ENCODE results near the gene ARID3C.

The ARID3C gene

DNA sequence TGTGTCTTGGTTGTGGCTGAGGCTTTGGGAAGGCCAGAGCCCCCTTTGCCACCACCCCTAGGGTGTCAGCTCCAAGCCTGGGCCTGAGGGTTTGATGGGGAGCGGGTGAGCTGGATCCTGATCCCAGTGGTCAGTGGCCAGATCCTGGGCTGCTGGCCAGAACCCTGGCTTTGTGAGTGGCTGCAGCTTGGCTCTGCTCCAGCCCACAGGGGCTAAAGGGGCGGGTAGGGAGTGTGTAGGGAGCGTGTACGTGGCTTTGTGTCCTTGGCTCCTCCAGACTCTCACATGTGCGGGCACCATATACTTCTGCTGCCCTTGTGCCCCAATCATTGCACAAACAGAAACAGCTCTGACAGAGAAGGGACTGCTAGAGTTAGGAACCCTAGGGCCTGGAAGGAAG is 21.9 kb upstream of the ARID3C start:
- H3K27me3 ChIP-seq (replicated peaks): no peaks in the 10 kb centered on the region
- no peak overlapping the region for H3K4me3 ChIP-seq (ENCODE audit: low read depth, low read length)
- no peak overlapping the region for H3K27ac ChIP-seq
- in situ Hi-C loops (cut with HindIII; ENCODE audit: low pct_ligation_motif_present, low sequenced_read_pairs): no loop called here
- no peak for DNase-seq
- TF ChIP-seq, protein P1, sequence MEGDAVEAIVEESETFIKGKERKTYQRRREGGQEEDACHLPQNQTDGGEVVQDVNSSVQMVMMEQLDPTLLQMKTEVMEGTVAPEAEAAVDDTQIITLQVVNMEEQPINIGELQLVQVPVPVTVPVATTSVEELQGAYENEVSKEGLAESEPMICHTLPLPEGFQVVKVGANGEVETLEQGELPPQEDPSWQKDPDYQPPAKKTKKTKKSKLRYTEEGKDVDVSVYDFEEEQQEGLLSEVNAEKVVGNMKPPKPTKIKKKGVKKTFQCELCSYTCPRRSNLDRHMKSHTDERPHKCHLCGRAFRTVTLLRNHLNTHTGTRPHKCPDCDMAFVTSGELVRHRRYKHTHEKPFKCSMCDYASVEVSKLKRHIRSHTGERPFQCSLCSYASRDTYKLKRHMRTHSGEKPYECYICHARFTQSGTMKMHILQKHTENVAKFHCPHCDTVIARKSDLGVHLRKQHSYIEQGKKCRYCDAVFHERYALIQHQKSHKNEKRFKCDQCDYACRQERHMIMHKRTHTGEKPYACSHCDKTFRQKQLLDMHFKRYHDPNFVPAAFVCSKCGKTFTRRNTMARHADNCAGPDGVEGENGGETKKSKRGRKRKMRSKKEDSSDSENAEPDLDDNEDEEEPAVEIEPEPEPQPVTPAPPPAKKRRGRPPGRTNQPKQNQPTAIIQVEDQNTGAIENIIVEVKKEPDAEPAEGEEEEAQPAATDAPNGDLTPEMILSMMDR (IDR thresholded peaks at IDR 0.05; ENCODE audit: low read depth, low read length, missing control alignments): no peak
- peaks cover 10% of the 10 kb centered on the region for H3K36me3 ChIP-seq (replicated peaks)

DNA sequence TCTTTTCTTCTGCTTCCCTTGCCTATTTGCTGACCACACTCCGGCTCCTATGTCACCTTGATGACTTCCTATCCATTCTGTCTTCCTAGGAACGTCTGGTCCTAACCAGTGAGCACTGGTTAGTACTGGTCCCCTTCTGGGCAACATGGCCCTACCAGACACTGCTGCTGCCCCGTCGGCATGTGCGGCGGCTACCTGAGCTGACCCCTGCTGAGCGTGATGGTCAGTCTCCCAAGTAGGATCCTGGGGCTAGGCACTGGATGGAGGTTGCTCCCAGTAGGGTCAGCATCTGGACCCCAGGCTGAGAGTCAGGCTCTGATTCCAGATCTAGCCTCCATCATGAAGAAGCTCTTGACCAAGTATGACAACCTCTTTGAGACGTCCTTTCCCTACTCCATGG is 19.8 kb upstream of the ARID3C start:
- in situ Hi-C loops (cut with HindIII; ENCODE audit: low pct_ligation_motif_present, low sequenced_read_pairs): no loop called here
- H3K4me3 ChIP-seq (ENCODE audit: low read depth, low read length): no peak overlapping the region
- H3K27ac ChIP-seq: no peak overlapping the region
- no peak for DNase-seq
- H3K27me3 ChIP-seq (replicated peaks): no peaks in the 10 kb centered on the region
- H3K36me3 ChIP-seq (replicated peaks): peaks cover 10% of the 10 kb centered on the region
- TF ChIP-seq, protein P1 (IDR thresholded peaks at IDR 0.05; ENCODE audit: low read depth, low read length, missing control alignments): no peak

DNA sequence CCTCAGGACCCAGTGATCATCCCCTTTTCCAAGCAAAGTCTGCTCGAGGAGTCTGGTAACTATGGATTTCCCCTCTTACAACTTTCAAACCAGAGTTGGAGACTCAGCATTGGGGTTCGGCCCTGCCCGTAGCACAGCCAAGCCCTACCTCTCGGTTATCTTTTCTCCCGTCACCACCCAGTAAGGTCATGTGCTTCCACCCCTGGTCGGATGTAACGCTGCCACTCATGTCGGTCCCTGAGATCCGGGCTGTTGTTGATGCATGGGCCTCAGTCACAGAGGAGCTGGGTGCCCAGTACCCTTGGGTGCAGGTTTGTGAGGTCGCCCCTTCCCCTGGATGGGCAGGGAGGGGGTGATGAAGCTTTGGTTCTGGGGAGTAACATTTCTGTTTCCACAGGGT is 18.8 kb upstream of the ARID3C start:
- H3K27me3 ChIP-seq (replicated peaks): no peaks in the 10 kb centered on the region
- no peak overlapping the region for H3K27ac ChIP-seq
- in situ Hi-C loops (cut with HindIII; ENCODE audit: low pct_ligation_motif_present, low sequenced_read_pairs): no loop called here
- peaks cover 10% of the 10 kb centered on the region for H3K36me3 ChIP-seq (replicated peaks)
- DNase-seq: no peak
- TF ChIP-seq, protein P1 (IDR thresholded peaks at IDR 0.05; ENCODE audit: low read depth, low read length, missing control alignments): no peak
- H3K4me3 ChIP-seq (ENCODE audit: low read depth, low read length): peak overlapping the region; percentile 67

DNA sequence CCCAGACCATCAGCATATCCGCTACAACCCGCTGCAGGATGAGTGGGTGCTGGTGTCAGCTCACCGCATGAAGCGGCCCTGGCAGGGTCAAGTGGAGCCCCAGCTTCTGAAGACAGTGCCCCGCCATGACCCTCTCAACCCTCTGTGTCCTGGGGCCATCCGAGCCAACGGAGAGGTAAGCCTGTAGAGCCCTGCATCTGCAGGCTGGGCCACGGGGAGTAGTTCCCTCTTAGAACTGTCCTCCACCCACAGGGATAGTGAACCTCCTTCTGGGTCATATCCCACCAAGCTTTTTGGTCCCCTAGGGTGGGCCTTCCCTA is 18.2 kb upstream of the ARID3C start:
- in situ Hi-C loops (cut with HindIII; ENCODE audit: low pct_ligation_motif_present, low sequenced_read_pairs): no loop called here
- H3K4me3 ChIP-seq (ENCODE audit: low read depth, low read length): peak overlapping the region; percentile 67
- TF ChIP-seq, protein P1 (IDR thresholded peaks at IDR 0.05; ENCODE audit: low read depth, low read length, missing control alignments): no peak
- H3K36me3 ChIP-seq (replicated peaks): peaks cover 10% of the 10 kb centered on the region
- H3K27ac ChIP-seq: no peak overlapping the region
- H3K27me3 ChIP-seq (replicated peaks): no peaks in the 10 kb centered on the region
- DNase-seq: no peak

DNA sequence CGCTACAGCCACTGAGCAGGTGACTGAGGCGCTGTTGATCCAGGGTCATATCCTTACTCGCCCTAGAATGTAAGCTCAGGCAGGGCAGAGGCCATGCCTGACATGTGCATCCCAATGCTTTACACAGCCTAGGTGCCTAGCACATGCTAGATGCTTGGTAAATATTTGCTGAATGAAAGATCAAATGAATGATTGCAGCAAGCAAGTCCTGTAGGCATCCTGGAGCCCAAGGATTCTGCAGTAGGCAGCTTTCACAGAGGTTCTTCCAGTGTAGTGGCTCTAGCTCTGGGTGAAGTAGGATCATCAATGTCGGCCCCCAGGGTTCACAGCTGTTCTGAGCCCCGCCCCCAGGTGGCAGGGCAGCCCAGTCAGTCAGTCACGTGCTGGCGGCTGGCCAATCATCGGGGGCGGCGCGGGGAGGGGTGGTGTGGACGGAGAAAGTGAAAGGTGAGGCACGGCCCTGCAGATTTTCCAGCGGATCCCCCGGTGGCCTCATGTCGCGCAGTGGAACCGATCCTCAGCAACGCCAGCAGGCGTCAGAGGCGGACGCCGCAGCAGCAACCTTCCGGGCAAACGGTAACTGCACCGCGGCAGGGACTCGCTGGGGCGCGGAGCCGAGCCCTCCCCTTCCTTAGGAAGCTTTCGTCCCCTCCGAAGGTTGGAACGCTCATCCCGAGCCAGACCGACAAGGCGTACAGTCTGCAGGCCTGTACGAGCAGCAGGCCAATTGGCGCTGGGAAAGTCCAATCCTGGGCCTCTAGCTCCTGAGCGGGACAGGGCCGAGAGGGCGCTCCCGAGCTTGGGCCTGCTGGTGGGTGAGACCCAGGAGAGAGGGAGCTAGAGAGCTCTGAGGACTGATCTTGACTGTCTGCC is 17.6 kb upstream of the ARID3C start, which contains the start of gene GALT:
Gene GALT (plus strand): TSS at position 465 of the 873 bp plus-strand sequence. CDS start 30 bp downstream, at position 495.
- Histone ChIP-seq H3K4me3 (ENCODE audit: low read depth, low read length) (peak within 1 kb of the TSS; percentile 67), H3K27me3 (replicated peaks) (no peaks in the 10 kb centered on the region), H3K27ac (peak within 1 kb of the TSS; percentile 43), H3K36me3 (replicated peaks) (peaks cover 10% of the 10 kb centered on the region)
- TF ChIP-seq, protein P1 (IDR thresholded peaks at IDR 0.05; ENCODE audit: low read depth, low read length, missing control alignments): peak; percentile 68
- peak; percentile 76 for DNase-seq
- in situ Hi-C loops (cut with HindIII; ENCODE audit: low pct_ligation_motif_present, low sequenced_read_pairs): no loop called here

Data from brain microvascular endothelial cell (primary cell).